ENCODE results near the gene D2HGDH. TPM values are rescaled to one million over a fixed set of nuclear protein-coding genes. Genes with fewer than 3 reads are reported as not detected.

Gene D2HGDH
- total and polyA plus RNA-seq, 9 of the 15 experiments (the other 6 are each of a cell fraction or from before 2014, with no cell fraction given), result 0.39 to 30.8 (median 10.3) TPM

- intact Hi-C loops (cut with micrococcal nuclease) (loop anchor here (5.0 kb wide), 2 partner anchors 43 to 152 kb away; partner anchors contain the start of gene DTYMK), in situ Hi-C loops (cut with MboI) (loop anchor here (5.0 kb wide), 1 partner anchor 147 kb away; no protein-coding TSS in a partner anchor)
- POLR2A ChIA-PET, result no interaction called here
- no peak for FAIRE-seq
- Histone ChIP-seq H3K4me2 (ENCODE audit: insufficient read depth, low read length) (no peak overlapping the region), H3K4me3 (no peak overlapping the region), H3K27ac (ENCODE audit: extremely low read depth, low read depth, low read length) (no peak overlapping the region), H3K9ac (ENCODE audit: insufficient read depth in 1 of 2, low read depth in 2 of 2, low read length in 2 of 2) (no peak overlapping the region), H3K36me3 (ENCODE audit: control insufficient read depth, insufficient read depth, low read length) (peaks cover 2% of the 10 kb centered on the region; the same call in 1 of the 3 replicates), H3K79me2 (ENCODE audit: control insufficient read depth, insufficient read depth, low read length) (peaks cover 4% of the 10 kb centered on the region), H3K9me3 (replicated peaks; ENCODE audit: control insufficient read depth, insufficient read depth, low read depth, low read length) (no peaks in the 10 kb centered on the region), H3K27me3 (ENCODE audit: control insufficient read depth in 2 of 2, insufficient read depth in 2 of 2, low read length in 2 of 2) (no peaks in the 10 kb centered on the region), H4K20me1 (replicated peaks; ENCODE audit: control insufficient read depth, insufficient read depth, low read length) (0 out of 2 replicates have a peak, but pooled peaks cover 3% of the 10 kb centered on the region), H3K4me1 (replicated peaks in 1 of 2; ENCODE audit: control insufficient read depth in 2 of 2, insufficient read depth in 2 of 2, low read length in 2 of 2) (peaks cover 4 to 27% of the 10 kb centered on the region in 2 experiments; a peak in 3 of 5 replicates), H2AFZ (ENCODE audit: low read depth, low read length) (no peak overlapping the region), H3K9me1 (ENCODE audit: control insufficient read depth, insufficient read depth, low read length) (no peaks in the 10 kb centered on the region)
- no TSS peak for BruUV-seq (replicated peaks)
- DNase-seq (ENCODE audit: extremely low read depth in 1 of 4, low spot score in 3 of 4), result no peak
- WGBS (ENCODE audit: insufficient coverage, low coverage, missing lambda C conversion rate), result 79% methylated on average over 6 of the region's 6 CpGs
- no peak for TF ChIP-seq HDAC2 (IDR thresholded peaks at IDR 0.05)
- TF ChIP-seq ZNF436 (CRISPR knock-in tag; IDR thresholded peaks at IDR 0.05), result no peak
- no peak for TF ChIP-seq HMG20A (CRISPR knock-in tag; conservative IDR thresholded peaks at IDR 0.05)
- no peak for TF ChIP-seq ETV6 (IDR thresholded peaks at IDR 0.05; ENCODE audit: borderline replicate concordance in 1 of 2, low read depth in 2 of 2, low read length in 1 of 2)
- TF ChIP-seq ETV6 (CRISPR knock-in tag; IDR thresholded peaks at IDR 0.05; ENCODE audit: borderline replicate concordance), result no peak
- TF ChIP-seq ZNF785 (CRISPR knock-in tag; IDR thresholded peaks at IDR 0.05), result no peak
- TF ChIP-seq FIP1L1 (IDR thresholded peaks at IDR 0.05; ENCODE audit: low read depth, low read length, poor library complexity, severe bottlenecking), result no peak
- CTCF ChIA-PET (ENCODE audit: low intra/inter-chr PET ratio), result no interaction called here
- ATAC-seq, result no peak
These were observed 4.6 kb upstream of the D2HGDH start for GRCh38 chr2:241729868-241730267.
